HepG2 (cell line): ENCODE results near the gene MT1M. TPM values are rescaled to one million over a fixed set of nuclear protein-coding genes. Genes with fewer than 3 reads are reported as not detected.

Experiments
- ADNP ChIP-seq: sonication (generic); formaldehyde crosslinking; IDR thresholded peaks from 2 replicates; pipeline ENCODE4 v1.4.0; 2020; ENCODE audit warnings: missing genetic modification reagents
- CCAR2 ChIP-seq: fragments of 200-400 bp; formaldehyde crosslinking; optimal IDR thresholded peaks from 2 replicates; pipeline ENCODE3; 2018; ENCODE audit warnings: low read depth, mild to moderate bottlenecking, low read length, moderate library complexity
- NFE2L1 ChIP-seq: sonication (generic); formaldehyde crosslinking; IDR thresholded peaks from 2 replicates; pipeline ENCODE4 v1.4.0; 2020; ENCODE audit warnings: missing genetic modification reagents, mild to moderate bottlenecking, borderline replicate concordance
- NR1H2 ChIP-seq: sonication (generic); formaldehyde crosslinking; IDR thresholded peaks from 2 replicates; pipeline ENCODE4 v1.8.1; 2022; ENCODE audit warnings: low read depth, missing genetic modification reagents, borderline replicate concordance
- PAWR ChIP-seq: sonication (generic); formaldehyde crosslinking; IDR thresholded peaks from 2 replicates; pipeline ENCODE4 v1.4.0; 2020; ENCODE audit warnings: missing genetic modification reagents, mild to moderate bottlenecking, borderline replicate concordance
- SAFB2 ChIP-seq: sonication (generic); formaldehyde crosslinking; IDR thresholded peaks from 2 replicates; pipeline ENCODE4 v1.5.1; 2020; ENCODE audit warnings: missing genetic modification reagents, low read depth, mild to moderate bottlenecking, borderline replicate concordance
- ZBTB38 ChIP-seq: sonication (generic); formaldehyde crosslinking; IDR thresholded peaks from 2 replicates; pipeline ENCODE4 v1.5.1; 2020; ENCODE audit warnings: mild to moderate bottlenecking, missing genetic modification reagents
- ZKSCAN5 ChIP-seq: sonication (generic); formaldehyde crosslinking; IDR thresholded peaks from 2 replicates; pipeline ENCODE4 v1.5.1; 2020; ENCODE audit warnings: mild to moderate bottlenecking, missing genetic modification reagents
- ZNF3 ChIP-seq: IDR thresholded peaks from 2 replicates; pipeline ENCODE4 v1.7.0; 2017; ENCODE audit warnings: inconsistent platforms
- ZNF431 ChIP-seq: sonication (generic); formaldehyde crosslinking; IDR thresholded peaks from 2 replicates; pipeline ENCODE4 v1.9.0; 2022; ENCODE audit warnings: missing genetic modification reagents, low read depth, mild to moderate bottlenecking, borderline replicate concordance
- ZNF607 ChIP-seq: sonication (generic); formaldehyde crosslinking; IDR thresholded peaks from 2 replicates; pipeline ENCODE4 v1.5.1; 2020; ENCODE audit warnings: missing genetic modification reagents, mild to moderate bottlenecking, borderline replicate concordance
- ZNF609 ChIP-seq: sonication (generic); formaldehyde crosslinking; IDR thresholded peaks from 2 replicates; pipeline ENCODE4 v1.4.0; 2020; ENCODE audit warnings: mild to moderate bottlenecking, missing genetic modification reagents, borderline replicate concordance
- ZNF614 ChIP-seq: IDR thresholded peaks from 2 replicates; pipeline ENCODE4 v1.6.1; 2018; ENCODE audit warnings: missing biosample characterization, missing genetic modification reagents, inconsistent platforms, borderline replicate concordance
- ZNF772 ChIP-seq: sonication (generic); formaldehyde crosslinking; IDR thresholded peaks from 2 replicates; pipeline ENCODE4 v1.5.0; 2020; ENCODE audit warnings: mild to moderate bottlenecking, missing genetic modification reagents
- polyA plus RNA-seq, 8 experiments: library from polyadenylated mRNA; depleted of rRNA in 3 of 8; stranded (reverse) in 7 of 8; unstranded in 1 of 8; fragments of >200 nt; fragmentation: Illumina TruSeq in 4 of 8; extraction: Trizol in 4 of 8; gene quantifications; 2 replicates each; pipeline versions ENCODE4 v1.2.1 to v1.2.3, GENCODE V29; 2011 to 2016; ENCODE audit warnings: low read depth in 4 of 8, missing spikeins in 1 of 8, mixed read lengths in 1 of 8; ENCODE audit not compliant: insufficient read depth in 1 of 8
- total RNA-seq, 5 experiments: library from RNA; depleted of rRNA; stranded (reverse); fragments of >200 nt; fragmentation: Illumina TruSeq; extraction: Trizol; gene quantifications; 2 replicates each; pipeline ENCODE4 v1.2.3, GENCODE V29; 2016; ENCODE audit warnings: low read depth in 1 of 5
- TF ChIP-seq, protein P1 (sequence below): sonication (generic); formaldehyde crosslinking; IDR thresholded peaks from 2 replicates; pipeline ENCODE4 v1.4.0; 2020; ENCODE audit warnings: missing genetic modification reagents
- TF ChIP-seq, protein P2 (sequence below): sonication (generic); formaldehyde crosslinking; IDR thresholded peaks from 2 replicates; pipeline ENCODE4 v1.4.0; 2020; ENCODE audit warnings: low read depth, missing genetic modification reagents
- TF ChIP-seq, protein P3 (sequence below): sonication (generic); formaldehyde crosslinking; IDR thresholded peaks from 2 replicates; pipeline ENCODE4 v1.5.0; 2020; ENCODE audit warnings: missing genetic modification reagents

The MT1M gene
- total and polyA plus RNA-seq, 2 of the 13 experiments (the other 11 are each of a cell fraction or from before 2014, with no cell fraction given), result 4.6 TPM; not detected in 1

- no peak for TF ChIP-seq ZNF609 (CRISPR knock-in tag)
- no peak for TF ChIP-seq ZKSCAN5
- TF ChIP-seq, protein P1, sequence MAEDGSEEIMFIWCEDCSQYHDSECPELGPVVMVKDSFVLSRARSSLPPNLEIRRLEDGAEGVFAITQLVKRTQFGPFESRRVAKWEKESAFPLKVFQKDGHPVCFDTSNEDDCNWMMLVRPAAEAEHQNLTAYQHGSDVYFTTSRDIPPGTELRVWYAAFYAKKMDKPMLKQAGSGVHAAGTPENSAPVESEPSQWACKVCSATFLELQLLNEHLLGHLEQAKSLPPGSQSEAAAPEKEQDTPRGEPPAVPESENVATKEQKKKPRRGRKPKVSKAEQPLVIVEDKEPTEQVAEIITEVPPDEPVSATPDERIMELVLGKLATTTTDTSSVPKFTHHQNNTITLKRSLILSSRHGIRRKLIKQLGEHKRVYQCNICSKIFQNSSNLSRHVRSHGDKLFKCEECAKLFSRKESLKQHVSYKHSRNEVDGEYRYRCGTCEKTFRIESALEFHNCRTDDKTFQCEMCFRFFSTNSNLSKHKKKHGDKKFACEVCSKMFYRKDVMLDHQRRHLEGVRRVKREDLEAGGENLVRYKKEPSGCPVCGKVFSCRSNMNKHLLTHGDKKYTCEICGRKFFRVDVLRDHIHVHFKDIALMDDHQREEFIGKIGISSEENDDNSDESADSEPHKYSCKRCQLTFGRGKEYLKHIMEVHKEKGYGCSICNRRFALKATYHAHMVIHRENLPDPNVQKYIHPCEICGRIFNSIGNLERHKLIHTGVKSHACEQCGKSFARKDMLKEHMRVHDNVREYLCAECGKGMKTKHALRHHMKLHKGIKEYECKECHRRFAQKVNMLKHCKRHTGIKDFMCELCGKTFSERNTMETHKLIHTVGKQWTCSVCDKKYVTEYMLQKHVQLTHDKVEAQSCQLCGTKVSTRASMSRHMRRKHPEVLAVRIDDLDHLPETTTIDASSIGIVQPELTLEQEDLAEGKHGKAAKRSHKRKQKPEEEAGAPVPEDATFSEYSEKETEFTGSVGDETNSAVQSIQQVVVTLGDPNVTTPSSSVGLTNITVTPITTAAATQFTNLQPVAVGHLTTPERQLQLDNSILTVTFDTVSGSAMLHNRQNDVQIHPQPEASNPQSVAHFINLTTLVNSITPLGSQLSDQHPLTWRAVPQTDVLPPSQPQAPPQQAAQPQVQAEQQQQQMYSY (CRISPR knock-in tag), result no peak
- no peak for TF ChIP-seq ZNF607
- TF ChIP-seq, protein P2, sequence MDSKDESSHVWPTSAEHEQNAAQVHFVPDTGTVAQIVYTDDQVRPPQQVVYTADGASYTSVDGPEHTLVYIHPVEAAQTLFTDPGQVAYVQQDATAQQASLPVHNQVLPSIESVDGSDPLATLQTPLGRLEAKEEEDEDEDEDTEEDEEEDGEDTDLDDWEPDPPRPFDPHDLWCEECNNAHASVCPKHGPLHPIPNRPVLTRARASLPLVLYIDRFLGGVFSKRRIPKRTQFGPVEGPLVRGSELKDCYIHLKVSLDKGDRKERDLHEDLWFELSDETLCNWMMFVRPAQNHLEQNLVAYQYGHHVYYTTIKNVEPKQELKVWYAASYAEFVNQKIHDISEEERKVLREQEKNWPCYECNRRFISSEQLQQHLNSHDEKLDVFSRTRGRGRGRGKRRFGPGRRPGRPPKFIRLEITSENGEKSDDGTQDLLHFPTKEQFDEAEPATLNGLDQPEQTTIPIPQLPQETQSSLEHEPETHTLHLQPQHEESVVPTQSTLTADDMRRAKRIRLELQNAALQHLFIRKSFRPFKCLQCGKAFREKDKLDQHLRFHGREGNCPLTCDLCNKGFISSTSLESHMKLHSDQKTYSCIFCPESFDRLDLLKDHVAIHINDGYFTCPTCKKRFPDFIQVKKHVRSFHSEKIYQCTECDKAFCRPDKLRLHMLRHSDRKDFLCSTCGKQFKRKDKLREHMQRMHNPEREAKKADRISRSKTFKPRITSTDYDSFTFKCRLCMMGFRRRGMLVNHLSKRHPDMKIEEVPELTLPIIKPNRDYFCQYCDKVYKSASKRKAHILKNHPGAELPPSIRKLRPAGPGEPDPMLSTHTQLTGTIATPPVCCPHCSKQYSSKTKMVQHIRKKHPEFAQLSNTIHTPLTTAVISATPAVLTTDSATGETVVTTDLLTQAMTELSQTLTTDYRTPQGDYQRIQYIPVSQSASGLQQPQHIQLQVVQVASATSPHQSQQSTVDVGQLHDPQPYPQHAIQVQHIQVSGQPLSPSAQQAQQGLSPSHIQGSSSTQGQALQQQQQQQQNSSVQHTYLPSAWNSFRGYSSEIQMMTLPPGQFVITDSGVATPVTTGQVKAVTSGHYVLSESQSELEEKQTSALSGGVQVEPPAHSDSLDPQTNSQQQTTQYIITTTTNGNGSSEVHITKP (CRISPR knock-in tag), result no peak
- TF ChIP-seq ZNF614, result peak; percentile 77; the same call in 1 of the 2 replicates
- no peak for TF ChIP-seq CCAR2
- no peak for TF ChIP-seq ZNF431 (CRISPR knock-in tag)
- no peak for TF ChIP-seq ZNF3 (CRISPR knock-in tag)
- TF ChIP-seq NR1H2 (CRISPR knock-in tag), result no peak
- no peak for TF ChIP-seq NFE2L1 (CRISPR knock-in tag)
- peak; percentile 31; the same call in 1 of the 2 replicates for TF ChIP-seq SAFB2
- no peak for TF ChIP-seq ZNF772
- TF ChIP-seq, protein P3, sequence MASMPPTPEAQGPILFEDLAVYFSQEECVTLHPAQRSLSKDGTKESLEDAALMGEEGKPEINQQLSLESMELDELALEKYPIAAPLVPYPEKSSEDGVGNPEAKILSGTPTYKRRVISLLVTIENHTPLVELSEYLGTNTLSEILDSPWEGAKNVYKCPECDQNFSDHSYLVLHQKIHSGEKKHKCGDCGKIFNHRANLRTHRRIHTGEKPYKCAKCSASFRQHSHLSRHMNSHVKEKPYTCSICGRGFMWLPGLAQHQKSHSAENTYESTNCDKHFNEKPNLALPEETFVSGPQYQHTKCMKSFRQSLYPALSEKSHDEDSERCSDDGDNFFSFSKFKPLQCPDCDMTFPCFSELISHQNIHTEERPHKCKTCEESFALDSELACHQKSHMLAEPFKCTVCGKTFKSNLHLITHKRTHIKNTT, result no peak
- no peak for TF ChIP-seq ADNP (CRISPR knock-in tag)
- no peak for TF ChIP-seq PAWR (CRISPR knock-in tag)
- no peak for TF ChIP-seq ZBTB38 (CRISPR knock-in tag)
These were observed 28.9 kb upstream of the MT1M start (continued) for GRCh38 chr16:56603589-56603988.
